Body of pancreas (tissue), 4 donors: Measurements from ENCODE around the gene ROR1. TPM values are rescaled to one million over a fixed set of nuclear protein-coding genes. Genes with fewer than 3 reads are reported as not detected.
A peak's percentile ranks its signal among the peaks of the same experiment; 100 is the strongest.
"Not testable (repeated sequence)": the region's sequence is repeated elsewhere in the genome, so short reads cannot be mapped to it uniquely, and the experiment has no call there.

Experiments used
- ATAC-seq: fragments of 150-250 bp; one replicate; pipeline ENCODE4 v1.9.1; 2016
- DNase-seq, 4 donors: peaks; one replicate each; pipeline ENCODE4 v3.0.0-alpha.2; 2019
- H3K27ac ChIP-seq, 4 donors: fragments of 200-600 bp; sonication (generic); 1 replicate in 3 of 4; 2 replicates in 1 of 4; pipeline versions ENCODE4 v1.5.1 to v1.6.1; 2016 to 2019; ENCODE audit warnings: mild to moderate bottlenecking in 1 of 4, mixed read lengths in 1 of 4, moderate library complexity in 1 of 4
- H3K27me3 ChIP-seq, 2 donors: fragments of 200-600 bp; sonication (generic); one replicate each; pipeline ENCODE4 v1.6.0; 2016; ENCODE audit warnings: mild to moderate bottlenecking in 1 of 2
- H3K36me3 ChIP-seq, 2 donors: fragments of 200-600 bp; sonication (generic); replicated peaks in 1 of 2; 2 replicates each; pipeline ENCODE4 v1.5.1; 2016; ENCODE audit warnings: low read depth in 2 of 2; ENCODE audit not compliant: insufficient read depth in 1 of 2
- H3K4me1 ChIP-seq: fragments of 200-600 bp; sonication (generic); one replicate; pipeline ENCODE4 v1.6.0; 2016
- H3K4me3 ChIP-seq, 2 donors: fragments of 200-600 bp; sonication (generic); 1 replicate in 1 of 2; 2 replicates in 1 of 2; pipeline ENCODE4 v1.5.1; 2016 to 2019
- H3K9me3 ChIP-seq, 3 donors: fragments of 200-600 bp; sonication (generic); 1 replicate in 2 of 3; 2 replicates in 1 of 3; pipeline ENCODE4 v1.5.1; 2016
- CTCF ChIP-seq, 7 experiments: fragments of 450-650 bp in 4 of 7; fragments of 200-600 bp in 3 of 7; sonication (generic) in 3 of 7; IDR thresholded peaks; one replicate each; pipeline ENCODE4 v1.5.1; 2016 to 2019; ENCODE audit warnings: antibody characterized with exemption in 7 of 7
- POLR2A ChIP-seq, 3 donors: fragments of 450-650 bp; IDR thresholded peaks; one replicate each; pipeline ENCODE4 v1.6.1; 2016; ENCODE audit warnings: antibody characterized with exemption in 3 of 3, mild to moderate bottlenecking in 2 of 3
- WGBS, 2 donors: methylation state at CpG; one replicate each; pipeline ENCODE4 v1.1.5; 2017; 5-methylcytosine and 5-hydroxymethylcytosine counted together
- intact Hi-C: fragments of 100-400 bp; cut with DNase I; formaldehyde crosslinking; loops from one replicate; pipeline ENCODE4 v1.15.1; 2023
- total RNA-seq, 2 donors: library from RNA; depleted of rRNA; stranded (reverse); fragments of >200 nt; gene quantifications; one replicate each; pipeline ENCODE4 v1.1.0, GENCODE V29; 2016

ROR1 gene
- total RNA-seq, 2 donors from 2014 or later, result 26.7 to 56.0 TPM

GRCh38 chr1:63821091-63822005 is 47.5 kb downstream of the ROR1 start:
- Histone ChIP-seq H3K36me3 (no peaks in the 10 kb centered on the region), H3K4me3 (no peak overlapping the region), H3K9me3 (no peaks in the 10 kb centered on the region), H3K4me1 (peaks cover 23% of the 10 kb centered on the region), H3K27ac (peak overlapping the region in 1 of 4 donors; percentile 29), H3K27me3 (no peaks in the 10 kb centered on the region)
- WGBS, 2 donors, result 61 to 64% methylated on average over 8 of the region's 8 CpGs
- intact Hi-C loops, result no loop called here
- TF ChIP-seq POLR2A (IDR thresholded peaks at IDR 0.05) (no peak), CTCF (IDR thresholded peaks at IDR 0.05) (no peak)
- peak; percentile 41 for ATAC-seq
- peak in 2 of 4 donors; percentile 29 to 42 for DNase-seq

DNA sequence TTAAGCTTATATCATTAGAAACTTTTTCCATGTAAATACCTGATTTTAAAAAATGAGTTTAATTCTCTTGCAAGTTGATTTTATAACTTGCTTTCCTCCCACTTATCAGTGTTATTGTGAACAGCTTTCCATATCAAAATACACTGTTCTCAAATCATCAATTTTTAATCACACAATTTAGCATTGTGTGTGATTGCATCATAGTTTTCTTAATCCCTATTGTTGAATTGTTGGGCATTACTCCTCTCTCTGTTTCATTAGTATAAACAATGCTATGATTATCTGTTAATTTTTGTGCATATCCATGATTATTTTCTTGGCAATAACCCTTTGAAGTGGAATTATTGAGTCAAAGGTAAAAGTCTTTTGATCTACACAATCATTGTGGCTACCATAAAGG is 48.7 kb downstream of the ROR1 start:
- H3K27ac ChIP-seq, result no peak overlapping the region
- peaks cover 11% of the 10 kb centered on the region for H3K4me1 ChIP-seq
- TF ChIP-seq POLR2A (IDR thresholded peaks at IDR 0.05), result no peak
- TF ChIP-seq CTCF (IDR thresholded peaks at IDR 0.05), result no peak

DNA sequence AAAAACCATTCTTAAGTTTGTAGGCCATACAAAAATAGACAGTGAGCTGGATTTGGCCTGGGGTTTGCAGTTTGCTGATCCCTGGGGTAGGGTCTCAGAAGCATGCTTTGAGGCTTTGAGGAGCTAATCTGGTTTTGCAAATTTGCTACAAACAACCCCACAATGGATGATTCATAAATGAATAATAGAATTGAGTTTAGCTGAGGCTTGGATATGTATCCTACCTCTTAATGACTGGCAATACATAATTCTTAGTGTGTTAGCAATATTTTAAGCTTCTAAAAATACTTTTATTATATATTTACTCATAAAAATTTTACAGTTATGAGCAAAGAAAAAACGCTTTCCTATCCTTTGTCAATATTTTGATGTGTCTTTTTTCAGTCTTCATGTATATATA is 50.6 kb downstream of the ROR1 start:
- Histone ChIP-seq H3K27ac (no peak overlapping the region), H3K36me3 (no peaks in the 10 kb centered on the region), H3K4me3 (no peak overlapping the region), H3K9me3 (no peaks in the 10 kb centered on the region), H3K4me1 (peaks cover 11% of the 10 kb centered on the region), H3K27me3 (no peaks in the 10 kb centered on the region)
- DNase-seq, result no peak
- WGBS, 2 donors, result 65 to 80% methylated on average over 1 of the region's 1 CpG
- intact Hi-C loops, result no loop called here
- ATAC-seq, result no peak
- TF ChIP-seq POLR2A (IDR thresholded peaks at IDR 0.05) (no peak), CTCF (IDR thresholded peaks at IDR 0.05) (no peak)

More for the DNA sequence above, 48.7 kb downstream of the ROR1 start:
- H3K9me3 ChIP-seq, result no peaks in the 10 kb centered on the region
- H3K27me3 ChIP-seq, result no peaks in the 10 kb centered on the region
- H3K4me3 ChIP-seq, result no peak overlapping the region
- no peak for ATAC-seq
- H3K36me3 ChIP-seq, result no peaks in the 10 kb centered on the region
- intact Hi-C loops, result no loop called here
- no peak for DNase-seq

DNA sequence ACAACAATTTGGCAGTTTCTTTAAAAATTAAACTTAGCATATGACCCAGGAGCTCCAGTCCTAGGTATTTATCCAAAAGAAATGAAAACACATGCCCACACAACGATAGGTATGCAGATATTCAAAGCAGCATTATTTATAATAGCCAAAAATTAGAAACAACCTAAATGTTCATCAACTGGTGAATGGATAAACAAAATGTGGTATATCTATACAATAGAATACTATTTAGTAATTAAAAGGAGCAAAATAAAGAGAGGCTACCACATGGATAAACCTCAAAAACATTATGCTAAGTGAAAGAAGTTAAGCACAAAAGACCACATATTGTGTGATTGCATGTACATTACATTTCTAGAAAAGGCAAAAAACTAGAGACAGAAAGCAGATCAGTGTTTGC is 51.3 kb downstream of the ROR1 start:
- WGBS, 2 donors, result 87 to 95% methylated on average over 1 of the region's 1 CpG
- H3K4me1 ChIP-seq, result peaks cover 17% of the 10 kb centered on the region
- ATAC-seq, result no peak
- no peaks in the 10 kb centered on the region for H3K9me3 ChIP-seq
- H3K36me3 ChIP-seq, result no peaks in the 10 kb centered on the region
- H3K4me3 ChIP-seq, result no peak overlapping the region
- intact Hi-C loops, result no loop called here
- no peak for DNase-seq
- no peak for TF ChIP-seq CTCF (IDR thresholded peaks at IDR 0.05)
- no peaks in the 10 kb centered on the region for H3K27me3 ChIP-seq
- H3K27ac ChIP-seq, result no peak overlapping the region

DNA sequence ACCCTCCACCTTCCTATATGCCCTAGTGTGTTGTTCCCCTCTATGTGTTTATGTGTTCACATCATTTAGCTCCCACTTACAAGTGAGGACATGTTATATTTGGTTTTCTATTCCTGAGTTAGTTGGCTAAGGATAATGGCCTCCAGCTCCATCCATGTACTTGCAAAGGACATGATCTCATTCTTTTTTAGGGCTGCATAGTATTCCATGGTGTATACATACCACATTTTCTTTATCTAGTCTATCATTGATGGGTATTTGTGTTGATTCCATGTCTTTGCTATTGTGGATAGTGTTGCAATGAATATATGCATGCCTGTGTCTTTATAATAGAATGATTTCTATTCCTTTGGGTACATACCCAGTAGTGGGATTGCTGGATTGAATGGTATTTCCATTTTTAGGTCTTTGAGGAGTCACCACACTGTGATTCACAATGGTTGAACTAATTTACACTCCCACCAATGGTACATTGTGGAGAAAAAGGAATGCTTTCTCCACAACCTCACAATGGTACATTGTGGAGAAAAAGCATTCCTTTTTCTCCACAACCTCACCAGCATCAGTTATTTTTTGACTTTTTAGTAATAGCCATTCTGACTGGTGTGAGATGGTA is 52.5 kb downstream of the ROR1 start:
- H3K4me3 ChIP-seq, H3K27ac ChIP-seq, intact Hi-C loops, H3K9me3 ChIP-seq, H3K36me3 ChIP-seq, DNase-seq, ATAC-seq, H3K27me3 ChIP-seq: not testable (repeated sequence)
- H3K4me1 ChIP-seq, result peaks cover 14% of the 10 kb centered on the region
